Stromal cell of bone marrow (primary cell): ENCODE measurements around the gene ATMIN.

Source experiments
- DNase-seq: peaks from one replicate; pipeline ENCODE4 v3.0.0-alpha.2; 2012; ENCODE audit warnings: low read depth

The ATMIN gene

DNA sequence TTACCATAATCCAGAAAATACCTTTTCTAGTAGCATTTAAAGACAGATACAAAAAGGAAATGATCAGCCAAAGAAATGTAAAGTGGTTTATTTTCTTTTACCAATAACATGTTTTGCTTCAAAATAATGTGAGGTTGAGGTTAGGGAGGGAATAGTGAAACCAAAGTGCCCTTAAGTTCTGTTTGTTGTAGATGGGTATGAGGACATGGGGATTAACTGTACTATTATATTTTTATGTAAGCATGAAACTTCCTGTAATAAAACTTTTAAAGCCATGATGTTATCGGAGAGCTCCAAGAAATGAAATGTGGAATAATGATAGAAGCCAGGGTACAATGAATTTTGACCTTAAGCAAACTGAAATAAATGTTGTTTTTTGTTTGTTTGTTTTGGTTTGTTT is 31.5 kb downstream of the ATMIN start:
- DNase-seq, result no peak

GRCh38 chr16:81069063-81069462 is 33.4 kb downstream of the ATMIN start:
- no peak for DNase-seq

DNA sequence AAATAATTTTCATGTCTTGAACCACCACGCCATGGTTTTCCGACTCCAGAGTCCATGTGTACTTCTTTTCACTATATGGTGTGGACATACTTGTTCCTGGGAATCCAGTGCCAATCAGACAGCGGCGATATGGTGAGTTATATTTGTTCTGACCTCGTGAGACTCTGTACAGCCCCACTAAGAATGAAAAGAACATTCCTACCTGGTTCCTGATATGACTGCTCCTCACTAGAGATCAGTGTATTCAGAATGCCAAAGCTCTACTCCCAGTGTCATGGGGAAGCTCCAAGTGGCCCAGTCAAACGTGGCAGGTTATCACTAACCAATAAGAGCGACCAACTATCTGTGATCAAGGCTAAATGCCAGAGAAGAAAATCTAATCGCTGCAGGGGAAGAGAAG is 35.3 kb downstream of the ATMIN start:
- DNase-seq, result no peak

- no peak for DNase-seq
Measured at GRCh38 chr16:81071805-81072204, 36.2 kb downstream of the ATMIN start.

- no peak for DNase-seq
Measured at GRCh38 chr16:81073560-81074330, 38.1 kb downstream of the ATMIN start.

- DNase-seq, result peak; percentile 61
Measured at GRCh38 chr16:81076566-81077075, 41.0 kb downstream of the ATMIN start.

DNA sequence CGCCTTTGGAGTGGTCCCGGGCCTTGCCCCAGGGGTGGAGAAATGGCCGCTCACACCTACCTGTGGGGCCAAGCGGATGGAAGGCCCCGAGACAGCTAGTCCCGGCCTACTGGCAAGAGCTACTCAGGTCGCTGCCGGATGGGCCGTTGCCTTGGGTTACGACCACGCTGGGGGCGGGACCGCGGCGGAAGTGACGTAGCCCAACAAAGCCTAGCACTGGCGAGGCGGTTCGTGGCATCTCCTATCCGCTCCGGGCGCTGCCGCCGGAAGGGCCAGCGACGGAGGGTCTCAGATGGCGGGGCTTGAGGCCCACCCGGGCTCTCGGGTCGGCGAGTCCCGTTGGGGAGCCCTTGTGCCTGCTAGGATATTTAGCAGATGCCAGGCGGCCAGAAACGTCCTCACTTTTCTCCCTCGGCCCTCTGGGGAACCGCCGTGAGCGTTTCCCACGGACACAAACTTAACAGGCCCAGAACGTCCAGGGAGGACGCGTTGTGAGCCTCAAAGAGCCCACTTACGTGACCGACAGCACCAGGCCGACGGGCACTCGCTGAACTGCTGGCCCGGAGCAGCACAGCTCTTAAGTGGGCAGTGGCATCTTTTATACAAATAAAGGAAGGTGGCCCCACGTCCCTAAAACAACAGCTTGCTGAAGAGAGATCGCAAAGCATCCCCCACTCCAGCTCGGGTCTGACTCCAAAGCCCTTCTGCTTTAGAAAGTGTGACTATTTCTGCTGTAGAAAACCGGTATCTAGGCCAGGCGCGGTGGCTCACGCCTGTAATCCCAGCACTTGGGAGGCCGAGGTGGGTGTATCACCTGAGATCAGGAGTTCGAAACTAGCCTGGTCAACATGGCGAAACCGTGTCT is 41.7 kb downstream of the ATMIN start, which contains the start of gene C16orf46:
Gene C16orf46, minus strand, starts transcription at position 163 of the 865 bp plus-strand sequence. CDS start 13,283 bp downstream, outside the sequence.
- DNase-seq, result peak; percentile 91

DNA sequence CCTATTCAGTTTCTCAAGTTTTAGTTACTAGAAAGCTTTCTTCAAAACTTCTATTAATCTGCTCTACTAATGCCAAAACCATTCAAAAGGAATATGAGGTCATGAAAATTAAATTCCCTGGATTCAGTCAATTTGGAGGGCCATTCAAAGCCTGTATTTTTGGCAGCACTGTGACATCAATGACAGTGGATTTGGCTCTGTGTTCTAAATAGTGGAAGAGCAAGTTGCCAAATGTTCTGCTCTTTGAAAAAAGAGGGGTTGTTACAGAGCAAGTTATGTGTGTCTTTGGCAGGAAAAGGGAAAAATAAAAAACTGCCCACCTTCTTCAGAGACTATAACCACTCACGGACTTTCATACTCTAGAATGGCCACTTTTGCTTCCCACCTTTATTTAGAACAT is 44.6 kb downstream of the ATMIN start:
- DNase-seq, result no peak

GRCh38 chr16:81081014-81081413 is 45.4 kb downstream of the ATMIN start:
- DNase-seq, result no peak

DNA sequence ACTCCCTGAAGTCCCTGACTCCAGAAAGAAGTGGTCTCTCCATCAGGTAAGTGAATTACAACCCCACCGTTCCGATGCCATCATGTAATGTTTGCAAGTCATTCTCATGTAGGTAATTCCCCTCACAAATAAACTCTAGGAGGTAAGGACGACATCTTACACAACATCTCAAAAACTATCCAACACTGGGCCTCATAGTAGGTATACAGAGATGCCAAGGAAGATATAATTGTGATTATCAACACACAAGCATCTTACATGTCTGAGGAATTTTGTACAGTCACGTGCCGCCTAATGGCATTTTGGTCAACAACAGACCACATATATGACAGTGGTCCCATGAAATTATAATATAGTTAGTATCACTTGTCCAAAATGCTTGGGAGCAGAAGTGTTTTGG is 53.2 kb downstream of the ATMIN start:
- no peak for DNase-seq

DNA sequence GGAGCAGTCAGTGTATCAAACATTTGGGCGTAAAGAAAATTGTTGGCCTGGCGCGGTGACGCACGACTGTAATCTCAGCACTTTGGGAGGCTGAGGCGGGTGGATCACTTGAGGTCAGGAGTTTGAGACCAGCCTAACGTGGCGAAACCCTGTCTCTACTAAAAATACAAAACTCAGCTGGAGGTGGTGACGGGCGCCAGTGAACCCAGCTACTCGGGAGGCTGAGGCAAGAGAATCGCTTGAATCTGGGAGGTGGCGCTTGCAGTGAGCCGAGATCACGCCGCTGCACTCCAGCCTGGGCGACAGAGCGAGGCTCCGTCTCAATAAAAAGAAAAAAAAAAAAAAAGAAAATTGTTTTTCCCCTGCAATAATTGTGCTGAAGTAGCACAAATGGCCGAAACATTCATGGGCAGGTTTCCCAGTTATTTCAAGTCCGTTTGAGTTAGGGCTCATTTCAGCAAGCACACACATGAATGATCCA is 59.2 kb downstream of the ATMIN start:
- DNase-seq, result no peak

DNA sequence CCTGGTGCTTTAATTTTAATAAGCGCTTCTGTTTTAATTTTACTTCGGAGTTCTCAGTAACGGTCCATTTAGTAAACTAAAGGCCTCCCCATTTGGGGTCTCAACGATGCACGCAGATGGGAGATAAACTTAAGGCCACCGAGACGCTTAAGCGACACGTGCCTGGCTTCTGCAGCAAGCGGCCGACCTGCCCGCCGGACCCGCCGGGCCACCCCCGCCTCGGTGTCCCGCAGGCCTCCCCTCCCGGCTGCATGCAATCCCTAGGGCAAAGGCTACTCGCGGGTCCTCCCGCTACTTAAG is 60.0 kb downstream of the ATMIN start:
- no peak for DNase-seq

- DNase-seq, result peak; percentile 97
Measured at GRCh38 chr16:81095953-81096714, 60.5 kb downstream of the ATMIN start, which contains the start of gene GCSH. TSS of gene GCSH (minus strand) at chr16:81096395. CDS start at chr16:81096278, 117 bp downstream.

GRCh38 chr16:81096715-81097208 is 61.1 kb downstream of the ATMIN start:
- no peak for DNase-seq
